HCT116 (cell line): ENCODE data around the gene ST3GAL2.

Experiments
- POLR2A ChIP-seq: IDR thresholded peaks from 2 replicates; pipeline ENCODE4 v1.7.0; 2011; ENCODE audit warnings: borderline replicate concordance; ENCODE audit not compliant: insufficient read depth, insufficient read length; ENCODE audit errors: extremely low read depth
- TF ChIP-seq, protein P1 (sequence below), 3 experiments: fragments of 200-600 bp in 1 of 3; sonication (generic) in 1 of 3; IDR thresholded peaks in 2 of 3; conservative IDR thresholded peaks in 1 of 3; 2 replicates each; pipeline ENCODE4 v1.5.1; 2012 to 2017; ENCODE audit warnings: low read depth in 2 of 3, low read length in 2 of 3, antibody characterized with exemption in 1 of 3, borderline replicate concordance in 1 of 3, control low read depth in 1 of 3, mild to moderate bottlenecking in 1 of 3, mixed read lengths in 1 of 3, mixed run types in 1 of 3, moderate library complexity in 1 of 3; ENCODE audit not compliant: insufficient read depth in 1 of 3
- TF ChIP-seq, protein P2 (sequence below): IDR thresholded peaks from 2 replicates; pipeline ENCODE4 v1.6.1; 2012

DNA sequence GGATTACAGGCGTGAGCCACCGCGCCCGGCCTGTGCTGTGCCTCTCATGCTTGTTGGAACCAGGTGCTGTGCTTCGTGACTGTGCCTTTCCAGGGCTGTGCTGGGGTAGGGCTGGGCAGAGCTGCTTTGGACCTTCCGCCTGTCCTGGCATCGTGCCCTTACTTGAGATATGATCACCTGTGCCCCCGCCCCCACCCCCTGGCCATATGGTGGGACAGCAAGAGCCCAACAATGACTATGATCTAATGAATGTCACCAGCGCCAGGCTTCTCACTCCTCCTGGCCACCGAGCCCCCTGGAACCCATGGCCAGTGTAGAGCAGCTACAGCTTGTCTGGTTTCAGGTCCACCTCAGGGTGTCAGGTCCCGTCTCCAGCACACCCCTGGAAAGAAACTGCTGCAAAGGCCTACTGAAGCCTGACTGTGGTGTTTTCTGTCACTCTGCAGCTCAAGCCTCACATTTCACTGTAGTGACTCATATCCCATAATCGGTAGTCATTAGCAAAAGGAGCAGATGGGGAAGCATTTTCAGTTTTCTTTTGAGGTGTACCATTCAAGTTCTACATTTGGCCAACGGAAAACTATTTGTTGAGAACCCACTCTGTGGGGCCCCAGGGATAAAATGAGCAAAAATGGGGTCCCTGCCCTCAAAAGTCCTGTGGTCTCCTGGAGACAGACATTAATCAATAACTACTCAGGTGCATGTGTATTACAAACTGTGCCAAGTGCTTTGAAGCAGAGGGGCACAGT lies 37.5 kb upstream of the ST3GAL2 start:
- TF ChIP-seq, protein P1, sequence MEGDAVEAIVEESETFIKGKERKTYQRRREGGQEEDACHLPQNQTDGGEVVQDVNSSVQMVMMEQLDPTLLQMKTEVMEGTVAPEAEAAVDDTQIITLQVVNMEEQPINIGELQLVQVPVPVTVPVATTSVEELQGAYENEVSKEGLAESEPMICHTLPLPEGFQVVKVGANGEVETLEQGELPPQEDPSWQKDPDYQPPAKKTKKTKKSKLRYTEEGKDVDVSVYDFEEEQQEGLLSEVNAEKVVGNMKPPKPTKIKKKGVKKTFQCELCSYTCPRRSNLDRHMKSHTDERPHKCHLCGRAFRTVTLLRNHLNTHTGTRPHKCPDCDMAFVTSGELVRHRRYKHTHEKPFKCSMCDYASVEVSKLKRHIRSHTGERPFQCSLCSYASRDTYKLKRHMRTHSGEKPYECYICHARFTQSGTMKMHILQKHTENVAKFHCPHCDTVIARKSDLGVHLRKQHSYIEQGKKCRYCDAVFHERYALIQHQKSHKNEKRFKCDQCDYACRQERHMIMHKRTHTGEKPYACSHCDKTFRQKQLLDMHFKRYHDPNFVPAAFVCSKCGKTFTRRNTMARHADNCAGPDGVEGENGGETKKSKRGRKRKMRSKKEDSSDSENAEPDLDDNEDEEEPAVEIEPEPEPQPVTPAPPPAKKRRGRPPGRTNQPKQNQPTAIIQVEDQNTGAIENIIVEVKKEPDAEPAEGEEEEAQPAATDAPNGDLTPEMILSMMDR (IDR thresholded peaks at IDR 0.05 in 2 of 3, conservative IDR thresholded peaks at IDR 0.05 in 1 of 3; ENCODE audit: borderline replicate concordance in 1 of 3, insufficient read depth in 1 of 3, low read depth in 2 of 3, low read length in 2 of 3) = no peak
- no peak for TF ChIP-seq POLR2A
- TF ChIP-seq, protein P2, sequence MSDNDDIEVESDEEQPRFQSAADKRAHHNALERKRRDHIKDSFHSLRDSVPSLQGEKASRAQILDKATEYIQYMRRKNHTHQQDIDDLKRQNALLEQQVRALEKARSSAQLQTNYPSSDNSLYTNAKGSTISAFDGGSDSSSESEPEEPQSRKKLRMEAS = no peak; the same call in 1 of the 2 replicates
